Measurements from ENCODE around the gene TRAM2.

The TRAM2 gene

GRCh38 chr6:52503851-52504781 is 72.7 kb downstream of the TRAM2 start:
- DNase-seq (ENCODE audit: low read depth in 1 of 2, low spot score in 1 of 2) = peak; percentile 80 to 95
- no peak for TF ChIP-seq JUND (IDR thresholded peaks at IDR 0.05; ENCODE audit: low read depth)
- in situ Hi-C loops (cut with HindIII; ENCODE audit: low pct_unique_long_range_greater_than_20kb, low sequenced_read_pairs) = no loop called here

GRCh38 chr6:52503323-52503747 is 73.5 kb downstream of the TRAM2 start:
- in situ Hi-C loops (cut with HindIII; ENCODE audit: low pct_unique_long_range_greater_than_20kb, low sequenced_read_pairs) = no loop called here
- TF ChIP-seq JUND (IDR thresholded peaks at IDR 0.05; ENCODE audit: low read depth) = no peak

DNA sequence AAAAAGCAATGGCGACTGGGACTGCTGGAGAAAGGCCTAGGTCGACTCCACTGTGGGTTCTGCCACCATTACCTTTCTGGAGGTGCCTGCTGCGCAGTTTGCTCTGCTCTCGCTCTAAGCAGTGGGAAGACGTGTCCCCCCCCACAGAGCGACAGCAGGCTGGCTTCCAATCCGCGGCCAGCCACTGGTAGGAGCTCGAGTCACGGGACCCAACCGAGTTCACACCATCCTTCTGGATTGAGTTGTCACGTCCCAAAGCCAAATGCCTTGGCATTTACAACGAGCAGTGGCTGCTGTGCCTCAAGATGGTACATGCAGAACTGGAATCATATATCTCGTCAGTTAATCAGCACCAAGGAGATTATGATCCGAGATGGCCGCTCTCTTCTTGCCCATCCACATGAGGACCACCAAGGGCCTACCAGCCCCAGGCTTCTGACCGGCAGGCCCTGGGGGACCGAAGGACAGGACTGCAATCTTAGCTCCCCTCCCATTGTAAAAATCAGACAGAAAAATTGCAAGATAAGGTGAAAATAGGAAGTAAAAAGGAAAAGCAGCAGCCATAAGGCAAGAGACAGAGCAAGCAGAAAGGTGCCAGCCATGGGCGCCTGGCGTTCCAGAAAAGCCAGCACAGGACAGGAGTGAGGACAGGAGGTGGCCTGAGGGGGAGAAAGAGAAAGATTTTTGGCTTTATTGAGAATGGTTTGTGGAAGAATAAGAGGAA is 74.4 kb downstream of the TRAM2 start:
- in situ Hi-C loops (cut with HindIII; ENCODE audit: low pct_unique_long_range_greater_than_20kb, low sequenced_read_pairs) = no loop called here
- DNase-seq (ENCODE audit: low read depth in 1 of 2, low spot score in 1 of 2) = no peak
- no peak for TF ChIP-seq JUND (IDR thresholded peaks at IDR 0.05; ENCODE audit: low read depth)

More at GRCh38 chr6:52503323-52503747, 73.5 kb downstream of the TRAM2 start:
- DNase-seq (ENCODE audit: low read depth in 1 of 2, low spot score in 1 of 2) = no peak

DNA sequence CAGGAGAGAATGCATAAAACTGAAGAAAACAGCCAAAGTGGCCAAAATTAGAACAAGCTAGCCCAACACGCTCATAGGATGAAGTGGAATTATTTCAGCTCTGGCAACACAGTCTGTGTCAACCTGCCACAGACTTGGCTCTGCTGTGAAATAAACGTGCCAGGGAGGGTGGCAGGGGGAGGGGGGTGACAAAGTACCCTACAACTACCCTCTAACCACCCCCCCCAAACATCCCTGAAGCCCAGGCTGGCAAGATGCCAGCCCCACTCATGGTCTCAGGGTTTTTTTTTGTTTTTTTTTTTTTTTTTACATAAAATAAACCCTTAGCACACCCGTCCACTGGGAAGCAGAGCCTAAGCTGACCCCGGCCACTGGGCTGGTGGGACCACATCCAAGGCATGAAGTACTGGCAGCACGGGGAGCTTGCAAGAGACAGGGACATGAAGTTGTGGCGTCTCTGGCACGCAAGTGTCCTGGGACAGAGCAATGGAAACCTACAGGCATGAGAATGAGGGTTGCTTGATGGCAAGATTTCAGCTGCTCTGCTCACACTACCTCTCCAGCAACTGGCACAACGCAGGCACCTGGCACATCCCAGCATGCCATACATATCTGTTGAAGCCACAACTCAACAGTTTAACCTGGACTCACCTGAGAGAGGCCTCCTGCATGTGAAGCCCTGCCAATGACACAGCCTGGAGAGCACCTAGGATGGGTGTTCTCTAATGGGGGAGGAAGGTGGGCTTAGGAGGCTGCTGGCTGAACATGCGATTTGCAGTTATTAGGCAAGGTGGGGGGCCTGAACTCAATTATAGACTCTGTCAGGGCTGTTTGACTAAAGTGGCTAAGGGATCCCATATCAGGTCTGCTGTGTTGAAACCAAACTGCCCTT is 76.4 kb downstream of the TRAM2 start:
- in situ Hi-C loops (cut with HindIII; ENCODE audit: low pct_unique_long_range_greater_than_20kb, low sequenced_read_pairs) = no loop called here
- peak in 1 of 2 experiments; percentile 24 for DNase-seq (ENCODE audit: low read depth in 1 of 2, low spot score in 1 of 2)
- TF ChIP-seq JUND (IDR thresholded peaks at IDR 0.05; ENCODE audit: low read depth) = no peak

GRCh38 chr6:52499681-52500236 is 77.1 kb downstream of the TRAM2 start:
- DNase-seq (ENCODE audit: low read depth in 1 of 2, low spot score in 1 of 2) = no peak
- TF ChIP-seq JUND (IDR thresholded peaks at IDR 0.05; ENCODE audit: low read depth) = no peak
- in situ Hi-C loops (cut with HindIII; ENCODE audit: low pct_unique_long_range_greater_than_20kb, low sequenced_read_pairs) = no loop called here

GRCh38 chr6:52499026-52499425 is 77.8 kb downstream of the TRAM2 start:
- no peak for TF ChIP-seq JUND (IDR thresholded peaks at IDR 0.05; ENCODE audit: low read depth)
- in situ Hi-C loops (cut with HindIII; ENCODE audit: low pct_unique_long_range_greater_than_20kb, low sequenced_read_pairs) = no loop called here
- DNase-seq (ENCODE audit: low read depth in 1 of 2, low spot score in 1 of 2) = peak in 1 of 2 experiments; percentile 16

GRCh38 chr6:52498538-52499017 is 78.3 kb downstream of the TRAM2 start:
- in situ Hi-C loops (cut with HindIII; ENCODE audit: low pct_unique_long_range_greater_than_20kb, low sequenced_read_pairs) = no loop called here
- TF ChIP-seq JUND (IDR thresholded peaks at IDR 0.05; ENCODE audit: low read depth) = no peak
- DNase-seq (ENCODE audit: low read depth in 1 of 2, low spot score in 1 of 2) = no peak

DNA sequence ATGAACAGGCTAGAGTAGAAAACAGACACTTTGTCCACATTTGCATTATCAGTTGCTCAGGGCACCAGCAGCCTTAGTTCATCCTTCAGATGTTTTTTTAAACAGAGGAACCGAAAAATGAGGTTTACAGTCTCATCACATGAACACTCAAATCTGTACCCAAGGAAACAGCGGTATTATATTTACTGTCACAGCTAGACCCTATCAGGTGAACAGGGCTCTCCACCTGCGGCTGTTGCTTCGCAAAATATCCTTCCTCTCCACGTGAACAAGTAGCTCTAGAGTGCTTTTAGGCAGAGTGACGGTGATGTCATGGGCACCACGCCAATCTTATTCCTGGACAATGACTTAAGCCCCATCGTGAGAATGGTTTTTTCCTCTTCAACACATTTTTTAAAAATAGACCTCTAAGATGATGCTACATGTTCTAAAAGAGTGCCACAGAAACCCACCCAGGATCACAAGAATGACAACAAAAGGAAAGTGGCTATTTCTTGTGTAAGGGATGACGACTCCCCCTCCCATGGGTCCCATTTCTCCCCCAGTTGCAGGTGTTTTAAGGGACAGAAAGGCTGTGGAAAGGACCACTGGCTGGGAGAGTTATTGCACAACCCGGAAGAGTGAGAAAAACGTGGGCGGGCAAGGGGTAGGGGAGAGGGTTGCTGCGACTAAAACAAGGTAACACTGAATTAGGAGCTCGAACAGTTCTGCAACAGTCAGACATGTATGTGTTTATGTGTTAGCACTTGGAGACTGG is 79.0 kb downstream of the TRAM2 start:
- no peak for TF ChIP-seq JUND (IDR thresholded peaks at IDR 0.05; ENCODE audit: low read depth)
- no peak for DNase-seq (ENCODE audit: low read depth in 1 of 2, low spot score in 1 of 2)
- in situ Hi-C loops (cut with HindIII; ENCODE audit: low pct_unique_long_range_greater_than_20kb, low sequenced_read_pairs) = no loop called here

DNA sequence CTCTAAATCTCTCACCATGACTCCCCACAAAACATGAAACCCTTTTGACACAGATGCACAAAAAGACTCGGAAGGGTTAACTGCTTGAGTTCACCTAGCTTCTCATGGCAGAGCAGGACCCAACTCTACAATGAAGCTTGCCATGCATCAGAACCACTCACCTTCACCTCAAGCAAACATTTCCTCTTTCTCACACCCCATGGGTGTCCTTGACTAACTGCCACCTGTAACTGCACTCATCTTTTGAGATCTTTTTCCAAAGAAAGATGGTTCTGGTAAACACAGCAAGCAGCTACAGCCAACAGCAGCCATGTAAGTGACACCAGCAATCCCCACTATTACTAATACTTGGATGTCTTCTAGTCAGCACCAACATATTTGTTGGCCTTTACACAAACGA is 80.2 kb downstream of the TRAM2 start:
- TF ChIP-seq JUND (IDR thresholded peaks at IDR 0.05; ENCODE audit: low read depth) = no peak
- in situ Hi-C loops (cut with HindIII; ENCODE audit: low pct_unique_long_range_greater_than_20kb, low sequenced_read_pairs) = no loop called here
- no peak for DNase-seq (ENCODE audit: low read depth in 1 of 2, low spot score in 1 of 2)

GRCh38 chr6:52495922-52496321 is 80.9 kb downstream of the TRAM2 start:
- no peak for TF ChIP-seq JUND (IDR thresholded peaks at IDR 0.05; ENCODE audit: low read depth)
- in situ Hi-C loops (cut with HindIII; ENCODE audit: low pct_unique_long_range_greater_than_20kb, low sequenced_read_pairs) = no loop called here
- DNase-seq (ENCODE audit: low read depth in 1 of 2, low spot score in 1 of 2) = peak in 1 of 2 experiments; percentile 49

All from T47D (cell line).